Gastrocnemius medialis (tissue), 4 donors: ENCODE data around the gene ENGASE. TPM values are rescaled to one million over a fixed set of nuclear protein-coding genes. Genes with fewer than 3 reads are reported as not detected.

Source experiments
- ATAC-seq, 2 donors: fragments of 150-250 bp; one replicate each; pipeline ENCODE4 v1.9.1; 2016
- DNase-seq, 2 donors: peaks; one replicate each; pipeline ENCODE4 v3.0.0-alpha.2; 2019
- H3K27ac ChIP-seq, 4 donors: fragments of 200-600 bp; sonication (generic); 1 replicate in 1 of 4; 2 replicates in 3 of 4; pipeline ENCODE4 v1.5.1; 2016 to 2018; ENCODE audit warnings: mild to moderate bottlenecking in 2 of 4, moderate library complexity in 1 of 4
- H3K27me3 ChIP-seq, 3 donors: fragments of 200-600 bp; sonication (generic) in 2 of 3; 1 replicate in 1 of 3; 2 replicates in 2 of 3; pipeline versions ENCODE4 v1.5.1 to v1.6.0; 2016 to 2019; ENCODE audit warnings: mild to moderate bottlenecking in 1 of 3, moderate library complexity in 1 of 3
- H3K36me3 ChIP-seq, 2 donors: fragments of 200-600 bp; sonication (generic) in 1 of 2; one replicate each; pipeline ENCODE4 v1.5.1; 2017 to 2018
- H3K4me1 ChIP-seq, 2 donors: fragments of 200-600 bp; sonication (generic) in 1 of 2; one replicate each; pipeline ENCODE4 v1.5.1; 2016 to 2017; ENCODE audit warnings: mild to moderate bottlenecking in 2 of 2
- H3K4me3 ChIP-seq, 4 donors: fragments of 200-600 bp; sonication (generic) in 3 of 4; 1 replicate in 1 of 4; 2 replicates in 3 of 4; pipeline ENCODE4 v1.5.1; 2016 to 2019; ENCODE audit warnings: mild to moderate bottlenecking in 2 of 4
- H3K9me3 ChIP-seq, 3 donors: fragments of 200-600 bp; sonication (generic) in 2 of 3; 1 replicate in 1 of 3; 2 replicates in 2 of 3; pipeline ENCODE4 v1.5.1; 2016 to 2019
- CTCF ChIP-seq, 5 experiments: fragments of 450-650 bp in 3 of 5; fragments of 200-600 bp in 2 of 5; sonication (generic) in 2 of 5; IDR thresholded peaks in 4 of 5; conservative IDR thresholded peaks in 1 of 5; 1 replicate in 4 of 5; 2 replicates in 1 of 5; pipeline ENCODE4 v1.5.1; 2016 to 2019; ENCODE audit warnings: antibody characterized with exemption in 5 of 5, mild to moderate bottlenecking in 3 of 5, moderate library complexity in 3 of 5
- POLR2A ChIP-seq, 2 donors: fragments of 450-650 bp; IDR thresholded peaks; one replicate each; pipeline ENCODE4 v1.6.1; 2017; ENCODE audit warnings: antibody characterized with exemption in 2 of 2, mild to moderate bottlenecking in 2 of 2, moderate library complexity in 2 of 2
- in situ Hi-C, 4 donors: fragments of 200-750 bp; cut with MboI; loops; one replicate each; pipeline versions ENCODE4 v1.15.0 to v1.8.0; 2017; ENCODE audit warnings: low sequenced_read_pairs in 4 of 4
- intact Hi-C: fragments of 100-400 bp; cut with DNase I; formaldehyde crosslinking; loops from one replicate; pipeline ENCODE4 v1.15.1; 2023; ENCODE audit warnings: low total_unique reads
- total RNA-seq, 4 donors: library from RNA; depleted of rRNA; stranded (reverse); fragments of >200 nt; gene quantifications; one replicate each; pipeline versions ENCODE4 v1.1.0 to v1.2.3, GENCODE V29; 2016

Gene ENGASE
- total RNA-seq, 4 donors from 2014 or later, result 5.1 to 14.2 (median 9.3) TPM

- H3K4me1 ChIP-seq, result peaks cover 1 to 5% of the 10 kb centered on the region in 2 donors
- H3K36me3 ChIP-seq, result no peaks in the 10 kb centered on the region
- H3K9me3 ChIP-seq, result no peaks in the 10 kb centered on the region
- no peak overlapping the region for H3K4me3 ChIP-seq
- no peak overlapping the region for H3K27ac ChIP-seq
- in situ Hi-C loops (no loop called here), intact Hi-C loops (no loop called here)
- TF ChIP-seq POLR2A (IDR thresholded peaks at IDR 0.05), result no peak
- no peak for TF ChIP-seq CTCF (IDR thresholded peaks at IDR 0.05 in 4 of 5, conservative IDR thresholded peaks at IDR 0.05 in 1 of 5)
- DNase-seq, result no peak
- ATAC-seq, result no peak
- peaks cover 54 to 74% (median 67%) of the 10 kb centered on the region in 3 donors for H3K27me3 ChIP-seq
These were observed 20.9 kb downstream of the ENGASE start for GRCh38 chr17:79095345-79096055.

GRCh38 chr17:79096477-79096876, 21.9 kb downstream of the ENGASE start:
- no peak overlapping the region for H3K4me3 ChIP-seq
- H3K9me3 ChIP-seq, result no peaks in the 10 kb centered on the region
- peaks cover 0 to 2% of the 10 kb centered on the region in 2 donors for H3K4me1 ChIP-seq
- no peak for ATAC-seq
- in situ Hi-C loops (no loop called here), intact Hi-C loops (no loop called here)
- no peak overlapping the region for H3K27ac ChIP-seq
- no peak for DNase-seq
- no peaks in the 10 kb centered on the region for H3K36me3 ChIP-seq
- TF ChIP-seq CTCF (IDR thresholded peaks at IDR 0.05 in 4 of 5, conservative IDR thresholded peaks at IDR 0.05 in 1 of 5) (no peak), POLR2A (IDR thresholded peaks at IDR 0.05) (no peak)
- H3K27me3 ChIP-seq, result peaks cover 58 to 76% (median 66%) of the 10 kb centered on the region in 3 donors

GRCh38 chr17:79097226-79098055, 22.8 kb downstream of the ENGASE start:
- ATAC-seq (no peak), DNase-seq (no peak)
- H3K9me3 ChIP-seq, result no peaks in the 10 kb centered on the region
- intact Hi-C loops, result no loop called here
- peaks cover 58 to 80% (median 66%) of the 10 kb centered on the region in 3 donors for H3K27me3 ChIP-seq
- H3K27ac ChIP-seq, result no peak overlapping the region
- H3K4me3 ChIP-seq, result no peak overlapping the region
- in situ Hi-C loops, result no loop called here
- peaks cover 0 to 2% of the 10 kb centered on the region in 2 donors for H3K4me1 ChIP-seq
- TF ChIP-seq POLR2A (IDR thresholded peaks at IDR 0.05) (no peak), CTCF (IDR thresholded peaks at IDR 0.05 in 4 of 5, conservative IDR thresholded peaks at IDR 0.05 in 1 of 5) (no peak)
- H3K36me3 ChIP-seq, result no peaks in the 10 kb centered on the region

GRCh38 chr17:79098282-79098867, 23.8 kb downstream of the ENGASE start:
- intact Hi-C loops, result no loop called here
- H3K27me3 ChIP-seq, result peaks cover 58 to 77% (median 67%) of the 10 kb centered on the region in 3 donors
- no peak for TF ChIP-seq CTCF (IDR thresholded peaks at IDR 0.05 in 4 of 5, conservative IDR thresholded peaks at IDR 0.05 in 1 of 5)
- DNase-seq, result no peak
- no peak overlapping the region for H3K27ac ChIP-seq
- no peaks in the 10 kb centered on the region for H3K9me3 ChIP-seq
- no peak overlapping the region for H3K4me3 ChIP-seq
- in situ Hi-C loops, result no loop called here
- no peak for ATAC-seq
- H3K4me1 ChIP-seq, result peaks cover 0 to 2% of the 10 kb centered on the region in 2 donors
- H3K36me3 ChIP-seq, result no peaks in the 10 kb centered on the region
